A673 (cell line): ENCODE results near the gene TAX1BP3. TPM values are rescaled to one million over a fixed set of nuclear protein-coding genes. Genes with fewer than 3 reads are reported as not detected.

ENCODE experiments used
- BruUV-seq: library from RNA; stranded (reverse); fragments of 400-500 nt; replicated peaks from 2 replicates; lab custom pipeline; 2021; lab: Mats Ljungman, UMichigan
- CTCF ChIA-PET: fragments of 300-600 bp; sonication (Branson Sonifier 250); formaldehyde crosslinking; loops from one replicate; lab custom pipeline; 2022; ENCODE audit warnings: antibody characterized with exemption; lab: Charles Lee
- POLR2A ChIA-PET: fragments of 300-600 bp; sonication (Branson Sonifier 250); formaldehyde crosslinking; loops from one replicate; lab custom pipeline; 2022; ENCODE audit warnings: antibody characterized with exemption; ENCODE audit not compliant: low non-redundant PET; lab: Charles Lee
- DNase-seq: peaks from one replicate; pipeline ENCODE4 v3.0.0-alpha.2; 2015; ENCODE audit warnings: low spot score
- H3K27ac ChIP-seq: fragments of 200-600 bp; sonication (generic); 2 replicates; pipeline ENCODE4 v1.5.1; 2016; ENCODE audit warnings: mixed run types, low read depth, mild to moderate bottlenecking, mixed read lengths, antibody characterized with exemption, low read length; ENCODE audit not compliant: poor library complexity, severe bottlenecking
- H3K27me3 ChIP-seq: fragments of 200-600 bp; sonication (generic); replicated peaks from 2 replicates; pipeline ENCODE4 v1.6.1; 2017; ENCODE audit warnings: mixed run types, low read depth, mild to moderate bottlenecking, mixed read lengths, antibody characterized with exemption, low read length; ENCODE audit not compliant: insufficient read depth, poor library complexity
- H3K36me3 ChIP-seq: fragments of 200-600 bp; sonication (generic); 2 replicates; pipeline ENCODE4 v1.6.1; 2016; ENCODE audit warnings: mixed run types, mild to moderate bottlenecking, mixed read lengths, antibody characterized with exemption, low read length; ENCODE audit not compliant: insufficient read depth, poor library complexity, severe bottlenecking
- H3K4me1 ChIP-seq: fragments of 200-600 bp; sonication (generic); 2 replicates; pipeline ENCODE4 v1.6.1; 2017; ENCODE audit warnings: mixed run types, mild to moderate bottlenecking, mixed read lengths, antibody characterized with exemption, low read length; ENCODE audit not compliant: insufficient read depth, poor library complexity, severe bottlenecking
- H3K4me3 ChIP-seq: fragments of 200-600 bp; sonication (generic); 2 replicates; pipeline ENCODE4 v1.5.1; 2016; ENCODE audit warnings: low read depth, mixed run types, mild to moderate bottlenecking, mixed read lengths, low read length; ENCODE audit not compliant: poor library complexity, severe bottlenecking
- H3K9me3 ChIP-seq: fragments of 200-600 bp; sonication (generic); 2 replicates; pipeline ENCODE4 v1.6.1; 2016; ENCODE audit warnings: mixed run types, low read depth, mild to moderate bottlenecking, mixed read lengths, antibody characterized with exemption, low read length; ENCODE audit not compliant: poor library complexity, severe bottlenecking
- EZH2 ChIP-seq: fragments of 200-600 bp; sonication (generic); IDR thresholded peaks from 2 replicates; pipeline ENCODE4 v1.6.1; 2017; ENCODE audit warnings: borderline replicate concordance, low read depth, mild to moderate bottlenecking, mixed read lengths, antibody characterized with exemption, low read length; ENCODE audit not compliant: poor library complexity, severe bottlenecking
- intact Hi-C: fragments of 100-400 bp; cut with micrococcal nuclease; formaldehyde crosslinking; loops from one replicate; pipeline ENCODE4 v1.10.0; 2022; ENCODE audit not compliant: unreplicated experiment
- total RNA-seq: library from RNA; stranded (reverse); gene quantifications from 2 replicates; pipeline ENCODE4 v1.2.3, GENCODE V29; 2021
- TF ChIP-seq, protein P1 (sequence below): fragments of 300-800, 200-600 bp; sonication (generic); conservative IDR thresholded peaks from 2 replicates; pipeline ENCODE4 v1.5.1; 2017; ENCODE audit warnings: low read depth, mild to moderate bottlenecking, antibody characterized with exemption, low read length, moderate library complexity, mixed read lengths

TAX1BP3 gene
- total RNA-seq, 1 experiment from 2014 or later: 92.5 TPM

DNA sequence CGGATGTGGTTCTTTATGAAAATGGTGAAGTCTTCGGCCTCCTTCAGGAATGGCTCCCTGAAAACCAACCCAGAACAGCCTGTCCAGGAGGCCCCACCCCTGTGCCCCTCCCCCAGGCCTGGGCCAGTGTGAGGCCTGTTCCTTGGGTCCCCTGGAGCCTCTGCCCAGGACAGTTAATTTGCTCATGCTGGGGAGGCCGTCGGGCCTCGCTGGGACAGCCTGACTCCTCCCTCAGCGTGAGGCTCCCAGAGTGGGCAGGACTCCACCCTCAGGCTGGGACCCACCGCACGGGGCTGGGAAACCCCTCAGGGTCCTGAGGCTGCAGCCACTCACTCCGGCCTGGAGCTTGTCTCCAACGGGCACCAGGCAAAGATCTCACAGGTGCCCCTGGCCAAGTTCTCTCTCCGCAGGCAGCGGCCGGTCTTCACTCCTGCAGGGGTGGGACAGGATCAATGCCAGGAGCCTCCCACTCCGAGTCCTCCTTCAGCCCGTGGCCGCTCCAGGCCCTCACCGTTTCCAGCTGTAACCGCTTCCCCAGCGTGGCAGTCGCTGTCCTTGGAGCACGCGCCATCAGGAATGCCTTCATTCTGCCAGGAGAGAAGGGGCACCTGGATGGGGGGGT lies 21.8 kb upstream of the TAX1BP3 start:
- TF ChIP-seq, protein P1, sequence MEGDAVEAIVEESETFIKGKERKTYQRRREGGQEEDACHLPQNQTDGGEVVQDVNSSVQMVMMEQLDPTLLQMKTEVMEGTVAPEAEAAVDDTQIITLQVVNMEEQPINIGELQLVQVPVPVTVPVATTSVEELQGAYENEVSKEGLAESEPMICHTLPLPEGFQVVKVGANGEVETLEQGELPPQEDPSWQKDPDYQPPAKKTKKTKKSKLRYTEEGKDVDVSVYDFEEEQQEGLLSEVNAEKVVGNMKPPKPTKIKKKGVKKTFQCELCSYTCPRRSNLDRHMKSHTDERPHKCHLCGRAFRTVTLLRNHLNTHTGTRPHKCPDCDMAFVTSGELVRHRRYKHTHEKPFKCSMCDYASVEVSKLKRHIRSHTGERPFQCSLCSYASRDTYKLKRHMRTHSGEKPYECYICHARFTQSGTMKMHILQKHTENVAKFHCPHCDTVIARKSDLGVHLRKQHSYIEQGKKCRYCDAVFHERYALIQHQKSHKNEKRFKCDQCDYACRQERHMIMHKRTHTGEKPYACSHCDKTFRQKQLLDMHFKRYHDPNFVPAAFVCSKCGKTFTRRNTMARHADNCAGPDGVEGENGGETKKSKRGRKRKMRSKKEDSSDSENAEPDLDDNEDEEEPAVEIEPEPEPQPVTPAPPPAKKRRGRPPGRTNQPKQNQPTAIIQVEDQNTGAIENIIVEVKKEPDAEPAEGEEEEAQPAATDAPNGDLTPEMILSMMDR: no peak
- TF ChIP-seq EZH2: no peak
- H3K27me3 ChIP-seq: peaks cover 8% of the 10 kb centered on the region
- ChIA-PET CTCF (no interaction called here), POLR2A (no interaction called here)
- no peak overlapping the region for H3K27ac ChIP-seq
- no peaks in the 10 kb centered on the region for H3K36me3 ChIP-seq
- no peak overlapping the region for H3K4me3 ChIP-seq
- no TSS peak for BruUV-seq
- DNase-seq: no peak
- intact Hi-C loops: no loop called here
- H3K9me3 ChIP-seq: no peaks in the 10 kb centered on the region
- no peaks in the 10 kb centered on the region for H3K4me1 ChIP-seq

DNA sequence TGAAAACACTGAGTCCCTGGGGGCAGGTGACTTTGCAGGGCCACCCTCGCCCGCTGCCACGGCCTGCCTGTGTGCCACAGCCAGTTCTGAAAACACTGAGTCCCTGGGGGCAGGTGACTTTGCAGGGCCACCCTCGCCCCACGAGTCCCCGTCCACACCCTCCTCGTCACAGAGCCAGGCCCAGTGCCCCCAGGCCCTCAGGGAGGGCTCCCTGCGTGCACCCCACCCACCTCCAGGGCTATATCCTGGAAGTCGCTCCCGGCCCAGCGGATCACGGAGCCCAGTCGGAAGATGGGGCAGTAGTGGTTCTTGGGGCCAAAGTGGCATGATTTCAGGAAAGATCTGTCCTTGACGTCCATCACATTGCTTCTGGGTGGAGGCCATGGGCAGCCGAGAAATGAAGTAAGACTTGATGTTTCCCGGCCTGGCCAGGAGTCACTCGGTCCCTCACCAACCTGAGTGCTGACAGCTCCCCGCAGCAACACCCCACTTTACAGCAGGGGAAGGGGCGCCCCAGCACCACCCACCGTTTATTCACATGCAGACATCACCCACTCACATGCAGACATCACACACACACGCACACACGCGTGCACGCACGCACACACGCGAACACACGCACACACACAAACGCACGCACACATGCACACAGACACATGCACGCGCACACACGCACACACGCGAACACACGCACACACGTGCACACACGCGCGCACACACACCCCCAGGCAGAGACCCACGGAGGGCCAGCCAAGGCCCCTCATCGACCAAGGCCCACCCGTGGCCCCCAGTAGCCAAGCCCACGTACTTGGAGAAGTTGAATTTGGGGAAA lies 21.1 kb upstream of the TAX1BP3 start:
- DNase-seq: no peak
- Histone ChIP-seq H3K36me3 (no peaks in the 10 kb centered on the region), H3K4me1 (no peaks in the 10 kb centered on the region), H3K9me3 (no peaks in the 10 kb centered on the region), H3K27me3 (peaks cover 1% of the 10 kb centered on the region), H3K4me3 (no peak overlapping the region), H3K27ac (no peak overlapping the region)
- POLR2A ChIA-PET: no interaction called here
- CTCF ChIA-PET: no interaction called here
- no TSS peak for BruUV-seq
- TF ChIP-seq, protein P1: no peak
- no peak for TF ChIP-seq EZH2
- intact Hi-C loops: no loop called here

DNA sequence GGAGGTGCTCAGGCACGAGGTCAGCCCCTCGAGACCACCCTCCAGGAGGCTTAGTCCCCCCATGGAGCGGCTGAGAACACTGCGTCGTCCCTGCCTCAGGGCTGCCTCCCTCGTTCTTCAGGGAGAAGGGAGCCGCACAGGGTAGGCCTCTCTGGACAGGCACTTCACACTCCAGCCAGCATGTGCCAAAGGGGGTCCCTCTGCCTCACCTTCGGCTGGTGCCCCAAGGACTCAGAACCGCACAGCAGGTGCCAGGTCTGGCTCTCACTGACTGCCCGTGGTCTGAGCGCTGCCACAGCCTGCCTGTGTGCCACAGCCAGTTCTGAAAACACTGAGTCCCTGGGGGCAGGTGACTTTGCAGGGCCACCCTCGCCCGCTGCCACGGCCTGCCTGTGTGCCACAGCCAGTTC lies 20.5 kb upstream of the TAX1BP3 start:
- ChIA-PET CTCF (no interaction called here), POLR2A (no interaction called here)
- H3K9me3 ChIP-seq: no peaks in the 10 kb centered on the region
- BruUV-seq: no TSS peak
- H3K27ac ChIP-seq: no peak overlapping the region
- no peak for DNase-seq
- H3K4me3 ChIP-seq: no peak overlapping the region
- intact Hi-C loops: no loop called here
- H3K4me1 ChIP-seq: no peaks in the 10 kb centered on the region
- H3K36me3 ChIP-seq: no peaks in the 10 kb centered on the region
- TF ChIP-seq, protein P1: no peak
- no peak for TF ChIP-seq EZH2
- no peaks in the 10 kb centered on the region for H3K27me3 ChIP-seq
